Smooth muscle cell (in vitro differentiated cells): ENCODE results near the gene KRT7. TPM values are rescaled to one million over a fixed set of nuclear protein-coding genes. Genes with fewer than 3 reads are reported as not detected.
A peak's percentile ranks its signal among the peaks of the same experiment; 100 is the strongest.

Experiments used
- DNase-seq: peaks from one replicate; lab custom pipeline; 2025; ENCODE audit not compliant: unreplicated experiment; lab: John Stamatoyannopoulos, UW
- H2AFZ ChIP-seq: fragments of 200-600 bp; sonication (generic); 2 replicates; pipeline ENCODE4 v1.6.0; 2016; ENCODE audit warnings: antibody characterized with exemption, low read depth, mild to moderate bottlenecking
- H3F3A ChIP-seq: fragments of 200-600 bp; sonication (generic); 2 replicates; pipeline ENCODE4 v1.6.0; 2017; ENCODE audit warnings: antibody characterized with exemption, low read depth
- H3K27ac ChIP-seq: fragments of 200-600 bp; sonication (generic); 2 replicates; pipeline ENCODE4 v1.5.1; 2016; ENCODE audit warnings: low read depth, mild to moderate bottlenecking
- H3K27me3 ChIP-seq: fragments of 200-600 bp; sonication (generic); 2 replicates; pipeline ENCODE4 v1.6.1; 2016; ENCODE audit warnings: low read depth, mild to moderate bottlenecking
- H3K36me3 ChIP-seq: fragments of 200-600 bp; sonication (generic); 2 replicates; pipeline ENCODE4 v1.5.1; 2016; ENCODE audit warnings: low read depth
- H3K4me1 ChIP-seq: fragments of 200-600 bp; sonication (generic); 2 replicates; pipeline ENCODE4 v1.5.1; 2016; ENCODE audit warnings: low read depth
- H3K4me2 ChIP-seq: fragments of 200-600 bp; sonication (generic); 2 replicates; pipeline ENCODE4 v1.6.0; 2016; ENCODE audit warnings: mild to moderate bottlenecking
- H3K4me3 ChIP-seq: fragments of 200-600 bp; sonication (generic); 2 replicates; pipeline ENCODE4 v1.5.1; 2016; ENCODE audit warnings: mild to moderate bottlenecking
- H3K79me2 ChIP-seq: fragments of 200-600 bp; sonication (generic); 2 replicates; pipeline ENCODE4 v1.6.0; 2016; ENCODE audit warnings: low read depth, mild to moderate bottlenecking
- H3K9ac ChIP-seq: fragments of 200-600 bp; sonication (generic); 2 replicates; pipeline ENCODE4 v1.6.0; 2016; ENCODE audit warnings: low read depth
- H3K9me3 ChIP-seq: fragments of 200-600 bp; sonication (generic); replicated peaks from 2 replicates; pipeline ENCODE4 v1.5.1; 2016; ENCODE audit warnings: low read depth
- H4K20me1 ChIP-seq: fragments of 200-600 bp; sonication (generic); 2 replicates; pipeline ENCODE4 v1.6.0; 2016; ENCODE audit warnings: low read depth
- CTCF ChIP-seq: fragments of 200-600 bp; sonication (generic); IDR thresholded peaks from 2 replicates; pipeline ENCODE4 v1.5.1; 2017; ENCODE audit warnings: borderline replicate concordance, mild to moderate bottlenecking, antibody characterized with exemption; ENCODE audit not compliant: insufficient read depth, poor library complexity, severe bottlenecking
- WGBS: methylation state at CpG from one replicate; pipeline ENCODE4 v1.1.7; 2016; ENCODE audit warnings: low lambda C conversion rate; 5-methylcytosine and 5-hydroxymethylcytosine counted together
- polyA plus RNA-seq: library from polyadenylated mRNA; unstranded; fragments of >200 nt; fragmentation: Nextera tagmentation; extraction: Ambion mirVana; gene quantifications from 2 replicates; pipeline ENCODE4 v1.2.1, GENCODE V29; 2016
- total RNA-seq: library from RNA; depleted of rRNA; stranded (reverse); fragments of >200 nt; gene quantifications from 2 replicates; pipeline ENCODE4 v1.2.3, GENCODE V29; 2014

KRT7 gene
- total and polyA plus RNA-seq, 2 experiments from 2014 or later: 190 to 214 TPM

- H3K4me3 ChIP-seq: no peak overlapping the region
- H3K36me3 ChIP-seq: no peaks in the 10 kb centered on the region
- H3K79me2 ChIP-seq: no peaks in the 10 kb centered on the region
- H4K20me1 ChIP-seq: peaks cover 6% of the 10 kb centered on the region
- H3K9me3 ChIP-seq: no peaks in the 10 kb centered on the region
- no peaks in the 10 kb centered on the region for H3K27me3 ChIP-seq
- no peak overlapping the region for H3K9ac ChIP-seq
- H3K4me2 ChIP-seq: no peak overlapping the region
- no peaks in the 10 kb centered on the region for H3F3A ChIP-seq
- 98% methylated on average over 10 of the region's 11 CpGs for WGBS
- H3K4me1 ChIP-seq: no peaks in the 10 kb centered on the region
- no peak for DNase-seq
- H3K27ac ChIP-seq: no peak overlapping the region
- TF ChIP-seq CTCF: no peak
- H2AFZ ChIP-seq: no peak overlapping the region
Measured at GRCh38 chr12:52242442-52243258, 9.6 kb downstream of the KRT7 start.

GRCh38 chr12:52243259-52243855 lies 10.3 kb downstream of the KRT7 start:
- Histone ChIP-seq H3K27me3 (no peaks in the 10 kb centered on the region), H4K20me1 (peaks cover 6% of the 10 kb centered on the region), H3K36me3 (no peaks in the 10 kb centered on the region), H3K4me1 (no peaks in the 10 kb centered on the region), H3K4me2 (peak overlapping the region; percentile 43), H2AFZ (no peak overlapping the region), H3K79me2 (no peaks in the 10 kb centered on the region), H3F3A (no peaks in the 10 kb centered on the region), H3K9ac (no peak overlapping the region), H3K4me3 (no peak overlapping the region), H3K27ac (peak overlapping the region; percentile 55), H3K9me3 (no peaks in the 10 kb centered on the region)
- WGBS: 68% methylated on average over 5 of the region's 5 CpGs
- TF ChIP-seq CTCF: no peak
- DNase-seq: no peak

GRCh38 chr12:52243856-52244614 lies 11.0 kb downstream of the KRT7 start:
- TF ChIP-seq CTCF: no peak
- H3K36me3 ChIP-seq: no peaks in the 10 kb centered on the region
- peak overlapping the region; percentile 43 for H3K4me2 ChIP-seq
- peak; percentile 9 for DNase-seq
- H3K9me3 ChIP-seq: no peaks in the 10 kb centered on the region
- no peaks in the 10 kb centered on the region for H3K27me3 ChIP-seq
- H3K4me1 ChIP-seq: no peaks in the 10 kb centered on the region
- no peak overlapping the region for H2AFZ ChIP-seq
- peak overlapping the region; percentile 55 for H3K27ac ChIP-seq
- no peak overlapping the region for H3K4me3 ChIP-seq
- no peak overlapping the region for H3K9ac ChIP-seq
- no peaks in the 10 kb centered on the region for H3F3A ChIP-seq
- H4K20me1 ChIP-seq: peaks cover 6% of the 10 kb centered on the region
- no peaks in the 10 kb centered on the region for H3K79me2 ChIP-seq
- 71% methylated on average over 12 of the region's 12 CpGs for WGBS
